Measurements from ENCODE around the gene AOAH. TPM values are rescaled to one million over a fixed set of nuclear protein-coding genes. Genes with fewer than 3 reads are reported as not detected.

Gene AOAH
- total and polyA plus RNA-seq, 9 of the 15 experiments (the other 6 are each of a cell fraction or from before 2014, with no cell fraction given), result not detected

DNA sequence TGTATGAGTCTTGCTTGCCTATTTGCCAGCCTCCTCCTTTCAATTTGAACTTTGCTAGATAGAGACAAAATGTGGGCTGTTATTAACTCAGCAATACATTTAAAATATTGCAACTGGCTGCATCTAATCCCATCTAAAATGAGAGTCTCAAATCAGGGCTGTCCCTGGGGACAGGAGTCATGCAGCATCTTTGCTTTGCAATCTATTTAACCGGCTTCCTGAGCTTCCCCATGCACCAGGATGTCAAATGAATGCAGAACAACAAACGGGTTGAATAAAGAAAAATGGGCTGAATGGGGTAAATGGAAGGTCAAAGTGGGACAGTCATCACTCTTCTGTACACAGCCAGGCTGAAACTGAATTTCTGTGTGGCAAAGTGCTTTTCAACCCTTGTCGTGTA is 89.2 kb downstream of the AOAH start:
- H3K79me2 ChIP-seq (ENCODE audit: control insufficient read depth, insufficient read depth, low read length), result no peaks in the 10 kb centered on the region
- no peaks in the 10 kb centered on the region for H3K36me3 ChIP-seq (ENCODE audit: control insufficient read depth, insufficient read depth, low read length)
- H3K4me1 ChIP-seq (replicated peaks in 1 of 2; ENCODE audit: control insufficient read depth in 2 of 2, insufficient read depth in 2 of 2, low read length in 2 of 2), result no peaks in the 10 kb centered on the region
- DNase-seq (ENCODE audit: extremely low read depth in 1 of 4, low spot score in 3 of 4), result no peak
- no peak for FAIRE-seq
- ChIA-PET POLR2A (interaction anchor here (1.3 kb wide), 1 partner anchor 16 kb away, joined by 3 read pairs; no protein-coding TSS in a partner anchor), CTCF (ENCODE audit: low intra/inter-chr PET ratio) (no interaction called here)
- no peak overlapping the region for H3K9ac ChIP-seq (ENCODE audit: insufficient read depth in 1 of 2, low read depth in 2 of 2, low read length in 2 of 2)
- 2% methylated on average over 3 of the region's 3 CpGs for WGBS (ENCODE audit: insufficient coverage, low coverage, missing lambda C conversion rate)
- BruUV-seq (replicated peaks), result no TSS peak
- H3K9me3 ChIP-seq (replicated peaks; ENCODE audit: control insufficient read depth, insufficient read depth, low read depth, low read length), result no peaks in the 10 kb centered on the region
- H3K27me3 ChIP-seq (ENCODE audit: control insufficient read depth in 2 of 2, insufficient read depth in 2 of 2, low read length in 2 of 2), result peaks cover 24 to 36% of the 10 kb centered on the region in 2 experiments
- H3K4me3 ChIP-seq, result no peak overlapping the region
- no peaks in the 10 kb centered on the region for H3K9me1 ChIP-seq (ENCODE audit: control insufficient read depth, insufficient read depth, low read length)
- H4K20me1 ChIP-seq (replicated peaks; ENCODE audit: control insufficient read depth, insufficient read depth, low read length), result peaks cover 8% of the 10 kb centered on the region
- no peak for TF ChIP-seq SMARCC2 (IDR thresholded peaks at IDR 0.05; ENCODE audit: low read depth)
- TF ChIP-seq, protein P1, sequence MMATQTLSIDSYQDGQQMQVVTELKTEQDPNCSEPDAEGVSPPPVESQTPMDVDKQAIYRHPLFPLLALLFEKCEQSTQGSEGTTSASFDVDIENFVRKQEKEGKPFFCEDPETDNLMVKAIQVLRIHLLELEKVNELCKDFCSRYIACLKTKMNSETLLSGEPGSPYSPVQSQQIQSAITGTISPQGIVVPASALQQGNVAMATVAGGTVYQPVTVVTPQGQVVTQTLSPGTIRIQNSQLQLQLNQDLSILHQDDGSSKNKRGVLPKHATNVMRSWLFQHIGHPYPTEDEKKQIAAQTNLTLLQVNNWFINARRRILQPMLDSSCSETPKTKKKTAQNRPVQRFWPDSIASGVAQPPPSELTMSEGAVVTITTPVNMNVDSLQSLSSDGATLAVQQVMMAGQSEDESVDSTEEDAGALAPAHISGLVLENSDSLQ (IDR thresholded peaks at IDR 0.05), result no peak
- TF ChIP-seq TAF7 (tag; IDR thresholded peaks at IDR 0.05), result no peak
- no peak for TF ChIP-seq IFI16 (CRISPR knock-in tag; IDR thresholded peaks at IDR 0.05)
- no peak for TF ChIP-seq FOXM1 (IDR thresholded peaks at IDR 0.05; ENCODE audit: low read depth)
- no peak for TF ChIP-seq FOXM1 (CRISPR knock-in tag; IDR thresholded peaks at IDR 0.05; ENCODE audit: low read depth)
- no peak for TF ChIP-seq ZNF121 (CRISPR knock-in tag; conservative IDR thresholded peaks at IDR 0.05)
- TF ChIP-seq, protein P2, sequence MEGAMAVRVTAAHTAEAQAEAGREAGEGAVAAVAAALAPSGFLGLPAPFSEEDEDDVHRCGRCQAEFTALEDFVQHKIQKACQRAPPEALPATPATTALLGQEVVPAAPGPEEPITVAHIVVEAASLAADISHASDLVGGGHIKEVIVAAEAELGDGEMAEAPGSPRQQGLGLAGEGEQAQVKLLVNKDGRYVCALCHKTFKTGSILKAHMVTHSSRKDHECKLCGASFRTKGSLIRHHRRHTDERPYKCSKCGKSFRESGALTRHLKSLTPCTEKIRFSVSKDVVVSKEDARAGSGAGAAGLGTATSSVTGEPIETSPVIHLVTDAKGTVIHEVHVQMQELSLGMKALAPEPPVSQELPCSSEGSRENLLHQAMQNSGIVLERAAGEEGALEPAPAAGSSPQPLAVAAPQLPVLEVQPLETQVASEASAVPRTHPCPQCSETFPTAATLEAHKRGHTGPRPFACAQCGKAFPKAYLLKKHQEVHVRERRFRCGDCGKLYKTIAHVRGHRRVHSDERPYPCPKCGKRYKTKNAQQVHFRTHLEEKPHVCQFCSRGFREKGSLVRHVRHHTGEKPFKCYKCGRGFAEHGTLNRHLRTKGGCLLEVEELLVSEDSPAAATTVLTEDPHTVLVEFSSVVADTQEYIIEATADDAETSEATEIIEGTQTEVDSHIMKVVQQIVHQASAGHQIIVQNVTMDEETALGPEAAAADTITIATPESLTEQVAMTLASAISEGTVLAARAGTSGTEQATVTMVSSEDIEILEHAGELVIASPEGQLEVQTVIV (CRISPR knock-in tag; IDR thresholded peaks at IDR 0.05; ENCODE audit: borderline replicate concordance), result no peak
- no peak for TF ChIP-seq DNMT1 (IDR thresholded peaks at IDR 0.05)
- no peak for TF ChIP-seq PURB (CRISPR knock-in tag; IDR thresholded peaks at IDR 0.05; ENCODE audit: low read depth)
- TF ChIP-seq SAFB2 (IDR thresholded peaks at IDR 0.05; ENCODE audit: borderline replicate concordance, low read depth, low read length, severe bottlenecking), result no peak
- no peak for TF ChIP-seq DMBX1 (CRISPR knock-in tag; IDR thresholded peaks at IDR 0.05; ENCODE audit: borderline replicate concordance)
- no peak for TF ChIP-seq NFRKB (IDR thresholded peaks at IDR 0.05; ENCODE audit: low read depth)
- intact Hi-C loops (cut with micrococcal nuclease), result no loop called here
- no peak overlapping the region for H3K27ac ChIP-seq (ENCODE audit: extremely low read depth, low read depth, low read length)
- no peak for ATAC-seq
- no peak overlapping the region for H2AFZ ChIP-seq (ENCODE audit: low read depth, low read length)
- H3K4me2 ChIP-seq (ENCODE audit: insufficient read depth, low read length), result no peak overlapping the region
- in situ Hi-C loops (cut with MboI), result no loop called here
